ENCODE data around the gene APOBEC3C. TPM values are rescaled to one million over a fixed set of nuclear protein-coding genes. Genes with fewer than 3 reads are reported as not detected.
"Not testable (repeated sequence)": the region's sequence is repeated elsewhere in the genome, so short reads cannot be mapped to it uniquely, and the experiment has no call there.

The APOBEC3C gene
- total RNA-seq, 4 donors from 2014 or later = 3.6 to 48.2 (median 6.7) TPM

- TF ChIP-seq CTCF (IDR thresholded peaks at IDR 0.05) (no peak), POLR2A (IDR thresholded peaks at IDR 0.05) (no peak)
- intact Hi-C loops (cut with DNase I; ENCODE audit: low total_unique reads) = no loop called here
These were observed 27.4 kb upstream of the APOBEC3C start for GRCh38 chr22:38986629-38987028.

GRCh38 chr22:38987171-38987895 lies 26.7 kb upstream of the APOBEC3C start:
- no peak for DNase-seq
- intact Hi-C loops (cut with DNase I; ENCODE audit: low total_unique reads) = no loop called here
- TF ChIP-seq POLR2A (IDR thresholded peaks at IDR 0.05) (no peak), CTCF (IDR thresholded peaks at IDR 0.05) (no peak)
- Histone ChIP-seq H3K27me3 (no peaks in the 10 kb centered on the region), H3K27ac (no peak overlapping the region), H3K36me3 (no peaks in the 10 kb centered on the region), H3K9me3 (no peaks in the 10 kb centered on the region), H3K4me1 (no peaks in the 10 kb centered on the region), H3K4me3 (no peak overlapping the region)

More at GRCh38 chr22:38986629-38987028, 27.4 kb upstream of the APOBEC3C start:
- Histone ChIP-seq H3K4me1 (no peaks in the 10 kb centered on the region), H3K27ac (no peak overlapping the region), H3K9me3 (no peaks in the 10 kb centered on the region), H3K36me3 (no peaks in the 10 kb centered on the region), H3K4me3 (no peak overlapping the region), H3K27me3 (no peaks in the 10 kb centered on the region)
- no peak for DNase-seq

GRCh38 chr22:38989466-38989865 lies 24.6 kb upstream of the APOBEC3C start:
- intact Hi-C loops (cut with DNase I; ENCODE audit: low total_unique reads) = no loop called here
- DNase-seq = no peak
- H3K36me3 ChIP-seq = no peaks in the 10 kb centered on the region
- no peaks in the 10 kb centered on the region for H3K4me1 ChIP-seq
- no peaks in the 10 kb centered on the region for H3K9me3 ChIP-seq
- H3K4me3 ChIP-seq = no peak overlapping the region
- no peaks in the 10 kb centered on the region for H3K27me3 ChIP-seq
- TF ChIP-seq POLR2A (IDR thresholded peaks at IDR 0.05) (no peak), CTCF (IDR thresholded peaks at IDR 0.05) (no peak)
- H3K27ac ChIP-seq = no peak overlapping the region

GRCh38 chr22:38992871-38993371 lies 21.1 kb upstream of the APOBEC3C start:
- DNase-seq; H3K36me3 ChIP-seq; H3K27ac ChIP-seq; H3K4me3 ChIP-seq; intact Hi-C loops (cut with DNase I; ENCODE audit: low total_unique reads); H3K9me3 ChIP-seq; H3K4me1 ChIP-seq; H3K27me3 ChIP-seq: not testable (repeated sequence)

- H3K27me3 ChIP-seq = no peaks in the 10 kb centered on the region
- TF ChIP-seq POLR2A (IDR thresholded peaks at IDR 0.05) = no peak
- TF ChIP-seq CTCF (IDR thresholded peaks at IDR 0.05) = no peak
- no peaks in the 10 kb centered on the region for H3K9me3 ChIP-seq
- intact Hi-C loops (cut with DNase I; ENCODE audit: low total_unique reads) = no loop called here
- H3K4me3 ChIP-seq = no peak overlapping the region
- no peak overlapping the region for H3K27ac ChIP-seq
- no peaks in the 10 kb centered on the region for H3K36me3 ChIP-seq
- no peak for DNase-seq
- no peaks in the 10 kb centered on the region for H3K4me1 ChIP-seq
These were observed 18.0 kb upstream of the APOBEC3C start for GRCh38 chr22:38996105-38996504.

Data from uterus (tissue), 4 donors.